Stimulated activated CD4-positive, alpha-beta T cell treated with anti-CD3 and anti-CD28 coated beads, Interleukin-15, amount 100 ng/mL, for 24 hours (primary cell): ENCODE results near the gene FBLN1.
A peak's percentile ranks its signal among the peaks of the same experiment; 100 is the strongest.
"Not testable (repeated sequence)": the region's sequence is repeated elsewhere in the genome, so short reads cannot be mapped to it uniquely, and the experiment has no call there.

Experiments used
- DNase-seq: peaks from one replicate; pipeline ENCODE4 v3.0.0-alpha.2; 2020

FBLN1 gene, protein sequence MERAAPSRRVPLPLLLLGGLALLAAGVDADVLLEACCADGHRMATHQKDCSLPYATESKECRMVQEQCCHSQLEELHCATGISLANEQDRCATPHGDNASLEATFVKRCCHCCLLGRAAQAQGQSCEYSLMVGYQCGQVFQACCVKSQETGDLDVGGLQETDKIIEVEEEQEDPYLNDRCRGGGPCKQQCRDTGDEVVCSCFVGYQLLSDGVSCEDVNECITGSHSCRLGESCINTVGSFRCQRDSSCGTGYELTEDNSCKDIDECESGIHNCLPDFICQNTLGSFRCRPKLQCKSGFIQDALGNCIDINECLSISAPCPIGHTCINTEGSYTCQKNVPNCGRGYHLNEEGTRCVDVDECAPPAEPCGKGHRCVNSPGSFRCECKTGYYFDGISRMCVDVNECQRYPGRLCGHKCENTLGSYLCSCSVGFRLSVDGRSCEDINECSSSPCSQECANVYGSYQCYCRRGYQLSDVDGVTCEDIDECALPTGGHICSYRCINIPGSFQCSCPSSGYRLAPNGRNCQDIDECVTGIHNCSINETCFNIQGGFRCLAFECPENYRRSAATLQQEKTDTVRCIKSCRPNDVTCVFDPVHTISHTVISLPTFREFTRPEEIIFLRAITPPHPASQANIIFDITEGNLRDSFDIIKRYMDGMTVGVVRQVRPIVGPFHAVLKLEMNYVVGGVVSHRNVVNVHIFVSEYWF

DNA sequence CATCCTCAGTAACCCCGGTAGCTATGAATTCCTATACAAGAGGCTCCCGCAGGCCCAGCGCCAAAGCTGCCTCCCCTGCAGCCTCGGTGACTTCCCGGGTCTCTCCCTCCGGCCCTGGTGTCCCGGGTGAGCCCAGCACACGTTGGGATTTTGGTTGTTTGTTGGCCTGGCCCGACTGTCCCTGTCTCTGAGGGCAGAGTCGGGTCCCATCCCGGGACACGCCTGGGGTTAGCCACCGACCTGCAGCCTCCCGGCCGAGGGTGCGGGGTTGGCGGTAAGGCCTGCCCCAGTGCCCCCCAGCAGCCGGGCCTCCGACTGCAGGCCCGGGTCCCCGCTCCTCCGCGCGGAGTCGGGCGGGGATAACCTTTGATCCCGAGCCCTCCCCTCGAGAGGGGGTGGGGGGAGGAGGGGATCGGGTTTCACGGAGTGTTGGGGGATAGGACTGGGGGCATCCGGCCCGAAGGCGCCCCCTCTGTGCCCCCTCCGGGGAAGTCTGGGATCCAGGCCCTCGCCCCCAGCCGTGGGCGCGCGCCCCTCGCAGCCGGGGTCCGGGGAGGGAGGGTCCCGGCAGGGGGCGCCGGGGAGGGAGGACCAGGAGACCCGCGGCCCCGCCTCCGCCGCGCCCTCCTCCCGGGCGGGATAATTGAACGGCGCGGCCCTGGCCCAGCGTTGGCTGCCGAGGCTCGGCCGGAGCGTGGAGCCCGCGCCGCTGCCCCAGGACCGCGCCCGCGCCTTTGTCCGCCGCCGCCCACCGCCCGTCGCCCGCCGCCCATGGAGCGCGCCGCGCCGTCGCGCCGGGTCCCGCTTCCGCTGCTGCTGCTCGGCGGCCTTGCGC, at the start of gene FBLN1:
TSS of gene FBLN1 (plus strand) at position 669 of the 835 bp plus-strand sequence. CDS start at position 772, 103 bp downstream.
- peak; percentile 12 for DNase-seq

DNA sequence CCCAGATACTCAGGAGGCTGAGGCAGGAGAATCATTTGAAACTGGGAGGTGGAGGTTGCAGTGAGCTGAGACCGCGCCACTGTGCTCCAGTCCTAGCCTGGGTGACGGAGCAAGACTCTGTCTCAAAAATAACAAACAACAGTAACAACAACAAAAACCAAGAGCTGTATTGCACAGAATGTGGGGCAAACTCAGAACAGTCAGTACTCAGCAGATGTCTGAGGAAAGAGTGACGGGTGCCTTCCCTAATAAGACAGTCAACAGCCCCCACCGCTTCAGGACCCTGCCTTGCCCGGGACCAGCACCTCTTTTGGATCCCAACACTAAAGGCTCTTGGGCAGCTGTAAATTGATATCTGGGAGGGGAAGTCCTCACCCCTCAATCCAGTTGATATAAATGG, 48.9 kb upstream of the FBLN1 start:
- DNase-seq, result no peak

DNA sequence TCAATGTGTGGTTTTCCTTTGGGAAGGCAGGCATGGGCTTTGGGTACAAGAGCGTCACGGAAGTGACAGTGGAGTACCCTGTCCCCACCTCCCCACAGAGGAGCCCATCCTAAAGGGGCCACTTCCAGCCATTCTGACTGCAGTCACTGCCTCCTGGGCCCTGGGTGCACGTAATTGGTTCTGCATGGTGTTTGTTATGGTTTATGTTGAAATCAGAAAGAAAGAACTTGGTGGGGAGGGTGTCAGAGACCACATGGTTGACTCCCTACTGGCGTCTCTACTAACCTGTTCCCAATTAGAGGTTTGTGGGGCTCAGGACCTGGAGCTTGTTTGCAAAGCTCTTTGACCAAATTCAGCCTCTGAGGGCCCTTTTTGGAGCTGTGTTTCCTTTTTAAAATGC, 48.4 kb upstream of the FBLN1 start:
- no peak for DNase-seq

DNA sequence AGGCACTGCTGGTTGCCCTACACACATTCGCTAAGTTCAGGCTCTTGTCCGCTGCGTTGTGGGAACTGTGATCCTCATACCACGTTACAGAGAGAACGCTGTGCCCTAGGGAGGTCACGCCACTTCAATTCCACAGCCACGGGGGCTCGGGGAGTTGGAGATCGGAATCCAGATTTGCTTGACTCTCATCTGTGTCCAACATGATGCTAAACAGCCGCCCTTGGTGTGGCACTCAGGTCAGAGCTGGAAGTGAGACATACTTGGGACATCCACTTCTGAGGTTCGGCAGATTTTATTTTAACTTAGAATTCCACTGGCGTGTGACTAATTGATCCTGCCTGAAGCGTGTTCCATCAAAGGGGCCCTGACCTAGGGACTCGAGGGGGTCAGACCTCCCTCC, 47.5 kb upstream of the FBLN1 start:
- no peak for DNase-seq

DNA sequence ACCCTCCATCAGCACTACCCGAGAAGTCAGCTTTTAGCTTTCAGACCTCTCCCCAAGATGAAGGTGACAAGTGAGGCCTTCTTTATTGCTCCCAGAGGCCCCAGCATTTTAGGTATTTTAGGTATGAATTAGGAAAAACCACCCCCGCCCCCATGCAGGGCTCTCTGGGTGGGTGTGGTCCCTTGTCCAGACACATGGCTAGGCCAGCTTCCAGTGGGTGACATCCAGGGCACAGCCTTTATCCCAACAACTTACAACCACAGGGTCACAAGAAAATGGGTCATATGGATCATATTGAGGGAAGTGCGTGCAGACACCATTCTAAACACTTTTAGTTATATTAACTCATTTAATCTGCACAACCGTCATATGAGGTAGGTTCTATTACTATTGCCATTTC, 47.1 kb upstream of the FBLN1 start:
- no peak for DNase-seq

DNA sequence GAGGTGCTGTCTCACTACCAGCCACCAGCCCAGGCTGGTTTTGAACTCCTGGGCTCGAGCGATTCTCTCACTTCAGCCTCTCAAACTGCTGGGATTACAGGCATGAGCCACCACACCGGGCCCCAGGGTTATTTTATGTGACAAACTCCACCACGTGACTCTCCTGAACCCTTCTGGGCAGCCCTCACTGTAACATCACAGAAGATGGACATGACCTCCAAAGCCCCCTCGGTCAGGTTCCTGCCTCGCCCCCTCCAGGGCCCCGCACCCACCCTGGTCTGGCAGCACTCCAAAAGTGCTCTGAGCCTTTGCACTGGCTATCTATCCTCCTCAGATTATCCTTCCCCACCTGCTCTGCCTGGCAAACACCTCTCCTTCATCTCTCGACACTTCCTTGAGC, 45.9 kb upstream of the FBLN1 start:
- DNase-seq, result no peak

DNA sequence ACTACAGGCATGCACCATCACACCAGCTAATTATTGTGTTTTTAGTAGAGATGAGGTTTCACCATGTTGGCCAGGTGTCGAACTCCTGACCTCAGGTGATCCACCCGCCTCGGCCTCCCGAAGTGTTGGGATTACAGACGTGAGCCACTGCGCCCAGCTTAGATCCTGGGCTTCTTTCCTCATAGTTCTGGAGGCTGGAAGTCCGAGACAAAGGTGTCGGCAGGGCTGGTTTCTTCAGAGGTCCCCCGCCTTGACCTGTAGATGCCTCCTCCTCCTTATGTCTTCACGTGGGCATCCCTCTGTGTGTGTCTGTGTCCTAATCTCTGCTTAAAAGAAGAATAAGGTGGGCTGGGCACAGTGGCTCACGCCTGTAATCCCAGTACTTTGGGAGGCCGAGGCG, 44.2 kb upstream of the FBLN1 start:
- no peak for DNase-seq

DNA sequence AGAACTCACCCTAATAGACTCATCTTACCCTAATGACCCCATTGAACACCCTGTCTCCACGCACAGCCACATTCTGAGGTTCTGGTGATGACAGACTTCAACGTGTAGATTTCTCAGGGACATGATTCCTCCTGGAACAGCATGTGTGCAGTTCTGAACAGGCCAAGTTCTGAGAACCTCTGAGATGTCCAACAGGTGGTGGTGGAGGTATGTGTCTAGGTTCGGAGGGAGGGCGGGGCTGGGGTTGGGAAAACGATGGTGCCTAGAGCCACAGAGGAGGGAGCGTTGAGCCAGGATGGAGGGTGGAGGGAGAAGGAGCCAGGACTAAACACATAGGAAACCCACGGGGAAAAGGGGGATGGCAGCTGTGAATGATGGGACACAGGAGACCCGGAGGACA, 43.4 kb upstream of the FBLN1 start:
- DNase-seq, result no peak

DNA sequence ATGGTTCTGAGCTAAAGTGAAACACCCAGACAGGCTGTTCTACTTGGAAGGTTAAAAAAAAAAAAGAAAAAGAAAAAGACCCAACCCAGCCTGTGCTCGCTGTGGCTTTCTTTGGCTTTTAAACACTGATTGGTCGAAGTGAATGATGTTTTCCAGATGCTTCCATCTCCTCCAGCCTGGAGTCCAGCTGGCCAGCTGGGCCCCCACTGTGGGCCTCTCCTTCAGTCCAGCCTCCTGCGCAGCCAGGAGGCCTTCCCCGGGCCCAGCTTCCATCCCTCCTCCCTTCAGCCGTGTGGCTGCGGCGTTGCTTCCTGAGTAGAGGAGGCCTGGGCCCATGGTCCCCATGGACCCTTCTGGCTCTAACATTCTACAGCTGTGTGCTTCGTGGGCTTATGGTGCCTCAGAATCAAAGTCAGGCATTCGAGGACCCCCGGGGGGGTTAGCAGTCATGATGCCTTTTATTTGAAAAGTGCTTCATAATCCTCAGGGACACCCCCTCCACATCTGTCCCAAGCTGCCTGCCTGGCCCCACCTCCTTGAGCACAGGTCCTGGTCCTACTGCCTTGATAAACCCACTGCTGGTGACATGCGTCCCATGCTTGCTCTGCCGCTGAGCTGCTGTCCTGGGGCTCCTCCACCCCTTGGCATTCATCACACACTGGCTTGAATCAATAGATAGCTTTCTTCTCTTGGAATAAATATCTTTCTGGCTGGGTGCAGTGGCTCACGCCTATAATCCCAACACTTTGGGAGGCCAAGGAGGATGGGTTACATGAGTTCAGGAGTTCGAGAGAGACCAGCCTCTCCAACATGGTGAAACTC, 42.2 kb upstream of the FBLN1 start:
- no peak for DNase-seq

DNA sequence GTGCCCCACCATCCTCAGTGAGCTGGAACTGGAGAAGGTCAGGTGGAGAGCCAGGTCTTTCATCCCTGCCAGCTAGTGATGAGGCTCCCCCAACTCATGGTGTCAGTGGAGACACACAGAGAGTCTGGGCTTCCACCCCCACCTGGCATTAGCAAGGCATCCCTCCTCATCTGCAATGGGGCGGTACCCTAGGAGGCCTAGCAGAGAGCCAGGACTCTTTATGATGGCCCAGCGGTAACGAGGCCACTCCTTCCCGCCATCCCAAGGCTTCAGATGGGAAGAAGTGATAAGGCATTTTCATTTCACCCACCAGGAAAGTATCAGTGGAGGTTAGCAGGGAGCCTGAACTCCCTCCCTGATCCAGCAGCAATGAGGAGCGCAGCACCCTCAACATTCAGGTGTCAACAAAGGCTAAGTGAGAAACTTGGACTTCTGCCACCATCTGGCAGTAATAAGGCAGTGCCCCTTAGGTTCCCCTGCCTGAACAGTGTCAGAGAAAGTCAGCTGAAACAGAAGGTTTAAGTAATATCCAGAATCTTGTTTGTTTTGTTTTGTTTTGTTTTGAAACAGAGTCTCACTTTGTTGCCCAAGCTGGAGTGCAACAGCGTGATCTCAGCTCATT, 40.5 kb upstream of the FBLN1 start:
- no peak for DNase-seq

DNA sequence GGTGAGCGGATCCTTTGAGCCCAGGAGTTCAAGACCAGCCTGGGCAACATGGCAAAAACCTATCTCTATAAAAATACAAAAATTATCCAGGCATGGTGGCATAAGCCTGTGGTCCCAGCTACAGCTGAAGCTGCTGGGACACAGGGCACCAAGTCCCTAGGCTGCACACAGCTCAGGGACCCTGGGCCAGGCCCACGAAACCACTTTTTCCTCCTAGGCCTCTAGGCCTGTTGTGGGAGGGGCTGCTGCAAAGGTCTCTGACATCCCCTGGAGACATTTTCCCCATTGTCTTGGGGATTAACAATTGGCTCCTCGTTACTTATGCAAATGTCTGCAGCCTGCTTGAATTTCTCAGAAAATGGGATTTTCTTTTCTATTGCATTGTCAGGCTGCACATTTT, 39.0 kb upstream of the FBLN1 start:
- DNase-seq, result not testable (repeated sequence)

DNA sequence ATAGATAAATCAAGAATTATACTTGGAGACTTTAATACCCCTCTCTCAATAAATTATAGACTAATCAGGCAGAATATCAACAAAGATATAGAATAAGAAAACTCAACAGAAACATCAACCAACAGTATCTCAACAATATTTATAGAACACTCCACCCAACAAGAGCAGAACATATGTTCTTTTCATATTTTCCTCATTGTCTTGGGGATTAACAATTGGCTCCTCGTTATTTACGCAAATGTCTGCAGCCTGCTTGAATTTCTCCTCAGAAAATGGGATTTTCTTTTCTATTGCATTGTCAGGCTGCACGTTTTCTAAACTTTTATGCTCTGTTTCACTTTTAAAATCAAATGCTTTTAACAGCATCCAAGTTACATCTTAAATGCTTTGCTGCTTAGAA, 37.0 kb upstream of the FBLN1 start:
- no peak for DNase-seq

DNA sequence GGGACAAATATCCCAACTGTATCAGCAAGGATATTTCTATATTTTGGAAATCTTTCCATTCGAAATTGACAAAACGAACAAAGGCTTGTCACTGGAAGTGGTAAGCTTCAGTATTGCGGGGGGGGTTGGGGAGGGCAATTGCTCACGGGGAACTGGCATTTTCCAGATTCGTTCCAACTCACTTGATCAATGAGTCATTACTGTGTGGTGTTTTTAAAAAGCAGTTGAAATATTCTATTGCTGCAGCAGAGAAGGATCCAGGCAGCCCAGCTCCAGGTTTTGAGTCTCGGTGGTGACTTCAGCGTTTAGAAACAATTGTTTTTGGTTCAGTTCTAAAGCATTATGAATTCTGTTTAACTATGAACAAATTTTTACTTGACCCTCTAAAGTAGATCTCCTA, 33.8 kb upstream of the FBLN1 start:
- no peak for DNase-seq

DNA sequence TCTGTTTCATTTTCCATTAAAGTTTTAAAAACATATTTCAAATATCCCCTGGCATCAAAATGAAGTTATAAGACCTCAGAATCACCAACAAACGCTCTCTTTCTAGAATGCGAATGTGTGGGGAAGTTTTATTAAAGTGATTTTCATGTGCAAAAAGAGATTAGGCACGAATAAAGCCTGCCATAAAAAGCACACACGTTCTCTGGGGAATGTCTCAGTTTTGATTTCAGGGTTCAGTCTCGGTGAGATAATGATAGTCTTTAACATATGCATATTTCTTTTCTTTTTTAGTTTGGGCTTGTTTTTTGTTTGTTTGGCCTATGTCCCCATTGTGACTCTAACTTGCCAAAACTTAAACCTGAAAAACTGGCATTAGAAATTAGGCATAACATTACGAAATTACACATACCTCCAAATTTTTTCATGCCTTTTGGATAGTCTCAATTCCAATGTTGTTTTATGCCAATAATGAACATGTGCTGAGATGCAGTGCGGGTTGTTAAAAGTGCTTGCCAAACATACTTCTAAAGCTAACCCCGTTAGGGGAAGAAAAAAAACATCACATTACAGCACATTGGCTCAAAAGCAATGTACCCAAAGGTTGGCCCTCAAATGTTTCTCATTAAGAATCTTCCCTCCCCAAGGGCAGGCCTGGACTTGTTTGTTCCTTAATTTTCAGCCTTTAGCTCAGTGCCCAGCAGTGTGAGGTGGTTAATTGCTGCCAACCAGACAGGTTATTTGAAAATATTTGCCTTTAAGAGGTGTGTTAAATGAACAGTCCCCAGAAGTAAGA, 33.2 kb upstream of the FBLN1 start:
- DNase-seq, result no peak

DNA sequence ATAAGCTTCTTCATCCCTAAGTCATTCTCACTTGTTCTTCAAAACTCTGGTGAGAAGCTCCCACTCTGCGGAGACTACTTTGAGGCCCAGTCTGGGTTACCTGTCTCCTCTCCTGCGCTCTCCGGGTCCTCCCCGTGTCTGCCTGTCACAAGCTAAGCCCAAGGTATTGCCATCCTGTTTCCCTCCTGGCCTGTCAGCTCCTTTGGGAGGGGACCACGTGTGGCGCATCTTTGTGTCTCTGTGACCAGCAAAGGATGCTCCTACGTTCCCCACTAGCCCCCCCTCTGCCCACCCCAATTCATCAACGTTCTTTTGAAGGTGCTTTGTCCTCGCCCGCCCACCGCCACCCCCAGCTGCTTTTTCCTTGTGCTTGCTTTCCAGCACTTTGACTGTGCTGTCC, 31.8 kb upstream of the FBLN1 start:
- no peak for DNase-seq

DNA sequence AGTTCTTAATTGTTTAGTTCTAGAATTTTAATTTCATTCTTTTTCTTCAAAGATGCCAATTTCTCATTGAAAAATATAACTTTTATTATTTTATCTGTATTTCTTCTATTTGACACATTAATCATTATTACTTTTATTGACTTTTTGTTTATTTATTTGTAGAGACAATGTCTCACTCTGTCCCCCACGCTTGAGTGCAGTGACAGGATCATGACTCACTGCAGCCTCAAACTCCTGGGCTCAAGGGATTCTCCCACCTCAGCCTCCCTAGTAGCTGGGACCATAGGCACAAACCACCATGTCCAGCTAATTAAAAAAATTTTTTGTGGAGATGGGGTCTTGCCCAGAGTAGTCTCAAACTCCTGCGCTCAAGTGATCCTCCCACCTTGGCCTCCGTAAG, 30.3 kb upstream of the FBLN1 start:
- no peak for DNase-seq

DNA sequence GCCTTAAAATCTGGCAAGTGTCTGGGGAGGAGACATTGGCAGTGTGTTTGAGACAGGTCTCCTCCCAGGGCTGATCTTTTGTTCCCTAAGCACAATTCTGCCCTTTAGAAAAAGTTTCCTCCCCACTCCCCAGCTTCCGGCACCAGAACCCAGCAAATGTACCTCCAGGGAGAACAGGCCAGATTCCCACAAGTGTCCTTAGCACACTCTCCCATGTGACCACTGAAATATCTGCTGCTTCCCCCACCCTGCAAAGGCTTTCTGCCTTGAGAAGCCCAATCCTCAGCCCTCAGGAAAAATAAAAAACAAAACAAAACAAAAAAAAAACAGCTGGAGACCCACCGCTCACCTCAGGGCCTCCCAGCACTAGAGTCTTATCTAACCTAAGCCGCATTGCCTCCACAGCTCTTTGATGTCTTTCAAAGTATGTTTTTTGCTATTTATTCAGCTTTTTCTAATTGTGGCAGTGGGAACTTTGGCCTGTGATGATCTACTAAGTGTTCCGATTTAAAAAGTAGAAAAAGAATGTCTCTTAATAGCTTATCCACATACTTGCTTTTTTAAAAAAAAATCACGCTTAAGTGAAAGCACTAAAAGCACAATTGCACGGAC, 29.0 kb upstream of the FBLN1 start:
- no peak for DNase-seq

DNA sequence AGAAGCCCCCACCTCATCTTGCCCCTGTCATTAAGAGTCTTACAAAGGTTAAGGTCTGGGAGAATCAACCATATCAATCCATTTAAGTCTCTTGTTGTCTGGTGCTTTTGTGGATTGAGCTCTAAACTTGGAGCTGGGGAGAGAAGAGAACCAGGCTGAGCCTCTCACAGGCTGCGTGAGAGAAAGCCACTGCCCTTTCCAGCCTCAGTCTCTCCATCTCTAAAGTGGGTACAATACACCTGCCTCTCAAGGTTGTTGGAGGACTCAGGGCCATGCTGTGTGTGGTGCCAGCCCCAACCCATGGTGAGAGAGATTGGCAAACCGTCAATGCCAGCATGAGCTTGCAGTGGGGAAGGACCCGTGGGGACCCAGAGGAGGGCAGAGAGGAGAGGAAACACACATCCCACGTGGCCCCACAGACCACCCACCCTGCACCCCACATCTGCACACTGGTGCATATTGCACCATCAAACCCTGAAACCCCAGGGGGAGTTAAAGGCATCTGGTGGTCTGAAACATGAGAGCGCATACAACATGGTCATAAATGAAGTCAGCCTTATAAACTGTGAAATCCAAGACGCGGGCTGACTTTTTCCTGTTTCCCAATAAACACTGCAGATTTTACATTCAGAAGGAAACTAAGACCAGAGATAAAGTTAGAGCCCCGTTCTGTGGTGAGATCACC, 27.5 kb upstream of the FBLN1 start:
- no peak for DNase-seq

DNA sequence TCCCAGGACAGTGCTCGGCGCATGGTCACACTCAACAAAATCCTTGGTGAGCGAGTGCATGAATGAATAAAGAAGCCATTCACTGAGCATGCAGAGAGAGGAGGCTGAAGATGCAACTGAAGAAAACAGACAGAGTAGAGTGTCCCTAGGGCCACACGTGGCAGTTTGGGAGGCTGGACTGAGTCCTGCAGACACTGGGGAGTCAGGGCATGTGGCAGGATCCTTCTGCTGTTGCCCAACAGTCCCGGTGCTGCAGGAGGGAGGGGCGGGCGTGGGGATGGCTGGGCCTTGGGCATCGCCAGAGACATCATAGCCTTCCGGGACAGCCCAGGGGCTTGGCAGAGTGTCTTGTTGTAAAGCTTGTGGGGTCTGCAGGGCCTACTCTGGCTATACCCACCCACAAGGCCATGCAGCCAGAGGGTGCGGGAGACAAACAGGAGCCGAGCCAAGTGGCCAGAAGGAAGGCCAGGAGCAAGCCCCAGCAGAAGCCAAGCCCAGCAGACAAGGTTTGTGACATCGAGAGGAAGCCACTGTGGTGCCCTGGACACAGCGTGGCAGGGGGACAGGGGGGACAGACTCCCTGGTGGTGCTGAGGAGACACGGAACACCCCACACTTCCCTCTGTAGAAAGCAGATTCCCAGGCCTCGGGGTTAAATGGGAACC, 26.7 kb upstream of the FBLN1 start:
- no peak for DNase-seq

DNA sequence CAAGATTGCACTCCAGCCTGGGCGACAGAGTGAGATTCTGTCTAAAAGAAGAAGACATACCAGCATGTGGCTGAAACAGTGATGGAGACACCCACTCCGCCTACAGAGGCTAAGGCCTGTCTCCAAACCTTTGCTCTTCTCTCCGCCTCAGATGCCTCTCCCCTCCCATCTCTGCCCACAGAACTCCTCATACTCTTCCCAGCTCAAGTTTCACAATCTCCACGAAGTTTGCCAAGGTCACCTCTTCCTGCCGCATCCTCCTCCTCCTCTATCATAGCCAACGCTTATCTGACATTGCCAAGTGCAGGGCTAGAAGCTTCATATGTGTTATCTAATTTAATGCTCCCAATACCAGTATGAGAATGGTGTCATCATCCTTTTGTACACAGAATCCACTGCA, 25.9 kb upstream of the FBLN1 start:
- no peak for DNase-seq
